Measurements from ENCODE around the gene TRIP10.
"Not testable (repeated sequence)": the region's sequence is repeated elsewhere in the genome, so short reads cannot be mapped to it uniquely, and the experiment has no call there.

Gene TRIP10

GRCh38 chr19:6744381-6745301 is 5.2 kb downstream of the TRIP10 start:
- Histone ChIP-seq H3K27me3 (ENCODE audit: insufficient read depth, low read length) (no peaks in the 10 kb centered on the region), H2AFZ (ENCODE audit: low read depth, low read length) (no peak overlapping the region), H3K4me1 (ENCODE audit: insufficient read depth, low read length) (peaks cover 32% of the 10 kb centered on the region), H3K9me3 (ENCODE audit: low read length) (peaks cover 11% of the 10 kb centered on the region), H3K4me3 (ENCODE audit: low read length) (no peak overlapping the region), H3K36me3 (ENCODE audit: insufficient read depth, low read length) (peaks cover 29% of the 10 kb centered on the region)

- H3K36me3 ChIP-seq (ENCODE audit: insufficient read depth, low read length): peaks cover 34% of the 10 kb centered on the region
- H2AFZ ChIP-seq (ENCODE audit: low read depth, low read length): no peak overlapping the region
- H3K9me3 ChIP-seq (ENCODE audit: low read length): peaks cover 11% of the 10 kb centered on the region
- H3K27me3 ChIP-seq (ENCODE audit: insufficient read depth, low read length): no peaks in the 10 kb centered on the region
- H3K4me3 ChIP-seq (ENCODE audit: low read length): no peak overlapping the region
- H3K4me1 ChIP-seq (ENCODE audit: insufficient read depth, low read length): peaks cover 24% of the 10 kb centered on the region
Measured at GRCh38 chr19:6745965-6746364, 6.5 kb downstream of the TRIP10 start.

GRCh38 chr19:6748543-6748942 is 9.1 kb downstream of the TRIP10 start:
- H2AFZ ChIP-seq (ENCODE audit: low read depth, low read length); H3K4me3 ChIP-seq (ENCODE audit: low read length); H3K27me3 ChIP-seq (ENCODE audit: insufficient read depth, low read length): not testable (repeated sequence)
- H3K9me3 ChIP-seq (ENCODE audit: low read length): peaks cover 11% of the 10 kb centered on the region
- peaks cover 12% of the 10 kb centered on the region for H3K4me1 ChIP-seq (ENCODE audit: insufficient read depth, low read length)
- H3K36me3 ChIP-seq (ENCODE audit: insufficient read depth, low read length): peaks cover 42% of the 10 kb centered on the region

DNA sequence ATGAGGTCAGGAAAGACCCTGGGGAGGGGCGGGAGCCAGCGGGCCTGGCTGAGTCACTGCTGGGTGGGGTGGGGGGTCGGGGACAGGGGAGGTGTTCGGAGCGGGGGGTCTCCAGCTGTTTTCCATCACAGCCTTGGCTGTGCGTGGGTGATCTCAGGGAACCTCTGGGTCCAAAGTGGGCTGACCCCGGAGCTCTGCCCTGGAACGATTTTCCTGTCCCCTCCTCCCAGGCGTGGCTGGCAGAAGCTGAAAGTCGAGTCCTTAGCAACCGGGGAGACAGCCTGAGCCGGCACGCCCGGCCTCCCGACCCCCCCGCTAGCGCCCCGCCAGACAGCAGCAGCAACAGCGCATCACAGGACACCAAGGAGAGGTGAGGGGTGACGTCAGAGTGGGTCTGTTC is 10.6 kb downstream of the TRIP10 start:
- peaks cover 38% of the 10 kb centered on the region for H3K36me3 ChIP-seq (ENCODE audit: insufficient read depth, low read length)

GRCh38 chr19:6751189-6751588 is 11.7 kb downstream of the TRIP10 start:
- Histone ChIP-seq H3K4me3 (ENCODE audit: low read length) (no peak overlapping the region), H3K4me1 (ENCODE audit: insufficient read depth, low read length) (no peaks in the 10 kb centered on the region), H3K27me3 (ENCODE audit: insufficient read depth, low read length) (no peaks in the 10 kb centered on the region), H3K9me3 (ENCODE audit: low read length) (peaks cover 9% of the 10 kb centered on the region), H2AFZ (ENCODE audit: low read depth, low read length) (no peak overlapping the region), H3K36me3 (ENCODE audit: insufficient read depth, low read length) (peaks cover 36% of the 10 kb centered on the region)

More for the DNA sequence above, 10.6 kb downstream of the TRIP10 start:
- H3K27me3 ChIP-seq (ENCODE audit: insufficient read depth, low read length): no peaks in the 10 kb centered on the region
- H3K4me3 ChIP-seq (ENCODE audit: low read length): no peak overlapping the region
- peaks cover 11% of the 10 kb centered on the region for H3K9me3 ChIP-seq (ENCODE audit: low read length)
- no peaks in the 10 kb centered on the region for H3K4me1 ChIP-seq (ENCODE audit: insufficient read depth, low read length)
- no peak overlapping the region for H2AFZ ChIP-seq (ENCODE audit: low read depth, low read length)

DNA sequence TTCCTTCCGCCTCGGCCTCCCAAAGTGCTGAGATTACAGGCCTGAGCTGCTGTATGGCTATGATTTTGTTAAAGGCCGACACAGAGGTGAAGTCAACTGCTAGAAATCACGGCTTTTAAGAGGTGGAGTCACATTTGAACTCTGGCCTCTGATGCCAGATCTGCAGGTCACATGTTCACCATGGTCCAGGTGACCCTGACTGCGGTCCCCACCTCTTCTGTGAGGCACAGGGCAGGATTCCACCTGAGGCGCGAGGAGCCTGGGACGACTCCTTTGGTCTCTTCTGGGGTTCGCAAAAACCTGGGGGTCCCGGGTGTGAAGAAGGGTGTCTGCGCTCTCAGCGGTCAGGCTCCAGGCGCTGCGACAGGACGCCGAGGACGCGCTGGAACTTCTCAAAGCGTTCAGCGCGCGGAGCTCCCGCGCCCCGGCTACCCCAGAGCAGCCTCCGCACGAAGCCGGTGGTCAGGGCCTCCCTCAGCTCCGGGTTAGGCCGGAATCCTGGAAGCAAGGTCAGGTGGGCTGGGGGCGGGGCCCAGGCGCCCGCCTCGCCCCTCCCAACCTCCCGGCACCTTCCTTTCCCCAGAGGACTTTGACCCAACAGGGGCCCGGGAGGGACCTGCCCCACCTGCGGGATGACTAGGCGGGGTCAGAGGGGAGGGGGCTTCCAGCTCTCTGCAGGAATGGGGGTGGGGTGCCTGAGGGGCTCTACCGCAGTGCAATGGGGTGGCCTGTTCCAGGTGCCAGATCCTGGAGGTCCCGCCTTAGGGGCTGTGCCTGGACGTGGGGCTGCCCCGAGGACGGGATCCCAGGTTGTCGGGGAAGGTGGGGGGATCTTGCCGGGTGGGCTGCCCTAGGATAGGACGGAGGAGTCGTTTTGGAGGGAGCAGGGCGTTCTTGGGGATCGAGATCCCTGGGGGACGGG is 13.0 kb downstream of the TRIP10 start:
- H3K27me3 ChIP-seq (ENCODE audit: insufficient read depth, low read length): no peaks in the 10 kb centered on the region
- H3K4me1 ChIP-seq (ENCODE audit: insufficient read depth, low read length): no peaks in the 10 kb centered on the region
- no peaks in the 10 kb centered on the region for H3K9me3 ChIP-seq (ENCODE audit: low read length)
- no peak overlapping the region for H3K4me3 ChIP-seq (ENCODE audit: low read length)
- H2AFZ ChIP-seq (ENCODE audit: low read depth, low read length): no peak overlapping the region
- peaks cover 24% of the 10 kb centered on the region for H3K36me3 ChIP-seq (ENCODE audit: insufficient read depth, low read length)

DNA sequence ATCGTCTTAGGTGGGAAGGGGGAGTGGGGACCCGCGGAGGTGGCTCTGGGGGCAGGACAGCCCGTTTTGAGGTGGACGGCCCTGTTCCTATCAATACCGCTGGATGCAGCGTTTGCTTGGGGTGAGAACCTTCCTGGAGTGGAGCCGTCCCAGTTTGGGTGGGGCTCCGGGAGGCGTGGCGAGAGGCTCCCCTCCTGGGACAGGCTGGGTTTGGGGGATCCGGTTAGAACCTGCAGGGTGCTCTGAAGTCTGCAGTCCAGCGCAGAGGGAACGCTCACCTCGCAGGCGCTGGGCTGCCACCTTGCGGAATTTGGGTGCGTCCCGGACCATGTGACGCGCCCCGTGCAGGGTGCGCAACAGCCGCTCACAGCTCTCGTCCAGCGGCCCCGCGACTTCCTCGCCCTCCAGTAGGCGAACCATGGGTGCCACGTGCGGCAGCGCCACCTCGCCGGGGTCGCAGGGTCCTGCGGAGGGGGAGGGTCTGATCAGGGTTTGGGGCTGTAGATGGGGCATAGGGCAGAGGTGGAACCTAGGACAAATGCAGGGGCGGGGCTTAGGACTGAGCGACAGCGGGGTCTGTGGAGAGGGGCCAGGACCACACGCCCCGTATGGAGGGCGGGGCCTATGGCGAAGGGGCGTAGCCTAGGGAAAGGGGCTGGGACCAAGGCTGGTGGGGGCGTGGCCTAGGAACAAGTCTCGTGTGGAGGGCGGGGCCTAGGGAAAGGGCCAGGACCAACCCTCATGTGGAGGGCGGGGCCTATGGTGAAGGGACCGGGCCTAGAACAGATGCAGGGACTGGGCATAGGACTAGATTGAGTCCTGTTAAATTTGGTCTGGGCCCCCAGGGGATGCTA is 13.9 kb downstream of the TRIP10 start:
- Histone ChIP-seq H3K9me3 (ENCODE audit: low read length) (no peaks in the 10 kb centered on the region), H3K4me3 (ENCODE audit: low read length) (no peak overlapping the region), H3K4me1 (ENCODE audit: insufficient read depth, low read length) (no peaks in the 10 kb centered on the region), H2AFZ (ENCODE audit: low read depth, low read length) (no peak overlapping the region), H3K36me3 (ENCODE audit: insufficient read depth, low read length) (peaks cover 18% of the 10 kb centered on the region), H3K27me3 (ENCODE audit: insufficient read depth, low read length) (no peaks in the 10 kb centered on the region)

DNA sequence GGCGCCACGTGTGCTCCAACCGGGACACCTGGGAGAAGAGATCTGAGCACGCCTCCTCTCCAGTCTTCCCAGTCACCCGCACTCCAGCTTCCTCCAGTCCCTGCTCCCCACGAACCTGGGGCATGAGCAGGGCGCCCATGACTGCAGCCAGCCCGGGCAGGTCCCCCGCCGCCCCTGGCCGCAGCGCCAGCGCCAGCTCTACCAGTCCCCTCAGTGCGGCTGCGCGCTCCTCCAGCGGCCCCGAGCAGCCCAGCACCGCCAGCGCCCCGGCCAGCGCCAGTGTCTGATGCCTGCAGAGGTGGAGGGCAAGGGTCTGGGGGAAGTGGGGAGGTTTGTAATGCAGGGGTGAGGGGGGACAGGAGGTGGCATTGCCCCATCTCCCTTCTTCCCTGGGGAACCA is 14.7 kb downstream of the TRIP10 start:
- Histone ChIP-seq H2AFZ (ENCODE audit: low read depth, low read length) (no peak overlapping the region), H3K9me3 (ENCODE audit: low read length) (no peaks in the 10 kb centered on the region), H3K27me3 (ENCODE audit: insufficient read depth, low read length) (no peaks in the 10 kb centered on the region), H3K36me3 (ENCODE audit: insufficient read depth, low read length) (peaks cover 16% of the 10 kb centered on the region), H3K4me3 (ENCODE audit: low read length) (no peak overlapping the region), H3K4me1 (ENCODE audit: insufficient read depth, low read length) (no peaks in the 10 kb centered on the region)

- no peak overlapping the region for H3K4me3 ChIP-seq (ENCODE audit: low read length)
- no peaks in the 10 kb centered on the region for H3K27me3 ChIP-seq (ENCODE audit: insufficient read depth, low read length)
- H3K9me3 ChIP-seq (ENCODE audit: low read length): no peaks in the 10 kb centered on the region
- no peak overlapping the region for H2AFZ ChIP-seq (ENCODE audit: low read depth, low read length)
- peaks cover 14% of the 10 kb centered on the region for H3K36me3 ChIP-seq (ENCODE audit: insufficient read depth, low read length)
- no peaks in the 10 kb centered on the region for H3K4me1 ChIP-seq (ENCODE audit: insufficient read depth, low read length)
Measured at GRCh38 chr19:6754653-6755463, 15.4 kb downstream of the TRIP10 start.

DNA sequence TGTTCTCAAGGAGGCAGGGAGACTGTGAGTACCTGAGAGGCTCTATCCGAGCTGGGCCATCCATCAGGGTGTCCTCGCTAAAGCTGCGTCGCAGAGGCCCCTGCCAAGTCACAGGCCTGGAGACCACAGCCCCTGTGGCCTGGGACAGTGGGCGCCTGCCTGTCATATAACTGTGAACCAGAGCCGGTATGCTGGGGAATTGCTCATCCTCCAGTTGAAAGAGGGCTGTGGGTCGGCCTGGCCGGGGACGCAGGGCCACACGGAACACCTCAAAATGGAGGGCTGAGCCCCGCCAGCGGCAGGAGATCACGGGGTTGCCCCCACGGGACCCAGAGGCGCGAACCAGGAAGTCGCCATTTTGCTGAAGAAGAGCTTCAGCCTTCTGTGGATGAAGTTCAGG is 21.1 kb downstream of the TRIP10 start:
- Histone ChIP-seq H3K9me3 (ENCODE audit: low read length) (no peaks in the 10 kb centered on the region), H3K4me3 (ENCODE audit: low read length) (no peak overlapping the region), H3K27me3 (ENCODE audit: insufficient read depth, low read length) (no peaks in the 10 kb centered on the region), H2AFZ (ENCODE audit: low read depth, low read length) (no peak overlapping the region), H3K4me1 (ENCODE audit: insufficient read depth, low read length) (no peaks in the 10 kb centered on the region), H3K36me3 (ENCODE audit: insufficient read depth, low read length) (no peaks in the 10 kb centered on the region)

- Histone ChIP-seq H3K4me3 (ENCODE audit: low read length) (no peak overlapping the region), H3K36me3 (ENCODE audit: insufficient read depth, low read length) (no peaks in the 10 kb centered on the region), H3K4me1 (ENCODE audit: insufficient read depth, low read length) (no peaks in the 10 kb centered on the region)
Measured at GRCh38 chr19:6761053-6761676, 21.7 kb downstream of the TRIP10 start.

More at GRCh38 chr19:6761053-6761676, 21.7 kb downstream of the TRIP10 start:
- H3K9me3 ChIP-seq (ENCODE audit: low read length): no peaks in the 10 kb centered on the region
- H2AFZ ChIP-seq (ENCODE audit: low read depth, low read length): no peak overlapping the region
- peaks cover 5% of the 10 kb centered on the region for H3K27me3 ChIP-seq (ENCODE audit: insufficient read depth, low read length)
